ENCODE measurements around the gene ELOA. TPM values are rescaled to one million over a fixed set of nuclear protein-coding genes. Genes with fewer than 3 reads are reported as not detected.
"Not testable (repeated sequence)": the region's sequence is repeated elsewhere in the genome, so short reads cannot be mapped to it uniquely, and the experiment has no call there.

Gene ELOA
- total and polyA plus RNA-seq, 4 donors, result 11.8 to 31.0 (median 22.1) TPM

GRCh38 chr1:23727362-23727811 lies 15.9 kb upstream of the ELOA start:
- DNase-seq, result peak; percentile 79 to 81
- Histone ChIP-seq H3K4me1 (ENCODE audit: control insufficient read depth in 1 of 2, insufficient read depth in 2 of 2, low read length in 2 of 2) (no peaks in the 10 kb centered on the region), H3K9me3 (ENCODE audit: control insufficient read depth, low read length) (no peaks in the 10 kb centered on the region), H3K27me3 (ENCODE audit: control insufficient read depth in 1 of 2, insufficient read depth in 2 of 2, low read length in 1 of 2) (no peaks in the 10 kb centered on the region), H3K4me3 (ENCODE audit: low read length in 2 of 2) (no peak overlapping the region), H3K36me3 (ENCODE audit: control insufficient read depth in 1 of 2, insufficient read depth in 2 of 2, low read length in 1 of 2) (peaks cover 0 to 2% of the 10 kb centered on the region in 2 donors), H3K27ac (ENCODE audit: low read depth in 1 of 2, low read length in 2 of 2) (no peak overlapping the region)
- intact Hi-C loops (cut with DNase I), result no loop called here
- 59 to 68% methylated on average over 9 of the region's 9 CpGs for WGBS, 2 donors
- peak; percentile 85 for ATAC-seq (ENCODE audit: low FRiP score)

DNA sequence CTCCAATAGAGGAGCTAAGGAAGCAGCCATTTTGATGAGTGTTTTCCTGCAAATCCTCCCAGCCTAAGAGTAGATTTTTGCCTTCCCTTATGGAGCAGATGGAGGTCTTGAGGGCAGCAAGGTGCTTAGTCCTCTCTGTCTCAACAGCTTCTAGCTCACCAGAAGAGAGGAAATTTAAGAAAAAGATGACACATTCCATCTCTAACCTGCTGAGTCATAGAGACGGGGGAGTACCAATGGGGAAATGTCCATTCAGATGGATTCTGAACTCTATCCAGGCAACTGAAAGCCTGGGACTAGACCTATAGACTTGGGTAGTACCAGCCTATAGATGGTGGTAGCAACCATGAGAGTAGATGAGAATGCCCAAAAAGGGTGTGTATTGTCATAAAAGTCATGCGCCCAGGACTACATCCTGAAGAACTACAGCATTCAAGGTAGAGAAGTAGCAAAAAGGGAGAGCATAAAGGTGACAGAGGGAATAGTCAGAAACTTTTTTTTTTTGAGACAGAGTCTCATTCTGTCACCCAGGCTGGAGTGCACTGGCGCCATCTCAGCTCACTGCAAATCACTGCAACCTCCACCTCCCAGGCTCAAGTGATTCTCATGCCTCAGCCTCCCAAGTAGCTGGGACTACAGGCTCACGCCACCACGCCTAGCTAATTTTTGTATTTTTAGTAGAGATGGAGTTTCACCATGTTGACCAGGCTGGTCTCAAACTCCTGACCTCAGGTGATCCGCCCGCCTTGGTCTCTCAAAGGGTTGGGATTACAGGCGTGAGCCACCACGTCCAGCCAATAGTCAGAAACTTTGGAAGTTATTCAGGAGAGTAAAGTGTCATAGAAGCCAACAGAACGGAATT lies 10.7 kb upstream of the ELOA start:
- Histone ChIP-seq H3K9me3 (ENCODE audit: control insufficient read depth, low read length) (no peaks in the 10 kb centered on the region), H3K4me3 (ENCODE audit: low read length in 2 of 2) (no peak overlapping the region), H3K4me1 (ENCODE audit: control insufficient read depth in 1 of 2, insufficient read depth in 2 of 2, low read length in 2 of 2) (no peaks in the 10 kb centered on the region), H3K27ac (ENCODE audit: low read depth in 1 of 2, low read length in 2 of 2) (no peak overlapping the region), H3K36me3 (ENCODE audit: control insufficient read depth in 1 of 2, insufficient read depth in 2 of 2, low read length in 1 of 2) (peaks cover 0 to 2% of the 10 kb centered on the region in 2 donors), H3K27me3 (ENCODE audit: control insufficient read depth in 1 of 2, insufficient read depth in 2 of 2, low read length in 1 of 2) (no peaks in the 10 kb centered on the region)
- ATAC-seq (ENCODE audit: low FRiP score), result no peak
- DNase-seq, result no peak
- intact Hi-C loops (cut with DNase I), result no loop called here
- 93 to 95% methylated on average over 10 of the region's 10 CpGs for WGBS, 2 donors

DNA sequence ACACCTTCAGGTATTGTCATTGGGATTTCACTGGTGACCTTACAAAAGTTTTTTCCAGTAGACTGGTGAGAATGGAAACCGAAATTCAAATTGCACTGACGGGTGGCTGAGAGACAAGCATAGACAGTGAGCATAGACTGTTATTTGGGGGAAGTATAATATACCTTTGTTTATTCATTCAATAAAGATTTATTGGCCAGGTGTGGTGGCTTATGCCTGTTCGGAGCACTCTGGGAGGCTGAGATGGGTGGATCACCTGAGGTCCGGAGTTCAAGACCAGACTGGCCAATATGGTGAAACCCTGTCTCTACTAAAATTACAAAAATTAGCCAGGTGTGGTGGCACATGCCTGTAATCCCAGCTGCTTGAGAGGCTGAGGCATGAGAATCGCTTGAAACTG lies 10.0 kb upstream of the ELOA start:
- ATAC-seq (ENCODE audit: low FRiP score); H3K4me3 ChIP-seq (ENCODE audit: low read length in 2 of 2); intact Hi-C loops (cut with DNase I); H3K36me3 ChIP-seq (ENCODE audit: control insufficient read depth in 1 of 2, insufficient read depth in 2 of 2, low read length in 1 of 2); H3K27me3 ChIP-seq (ENCODE audit: control insufficient read depth in 1 of 2, insufficient read depth in 2 of 2, low read length in 1 of 2); H3K9me3 ChIP-seq (ENCODE audit: control insufficient read depth, low read length); H3K4me1 ChIP-seq (ENCODE audit: control insufficient read depth in 1 of 2, insufficient read depth in 2 of 2, low read length in 2 of 2); H3K27ac ChIP-seq (ENCODE audit: low read depth in 1 of 2, low read length in 2 of 2); DNase-seq: not testable (repeated sequence)
- WGBS, 2 donors, result 97% methylated on average over 5 of the region's 5 CpGs

GRCh38 chr1:23736437-23737134 lies 6.7 kb upstream of the ELOA start:
- DNase-seq, result no peak

GRCh38 chr1:23741609-23742008 lies 1.7 kb upstream of the ELOA start:
- Histone ChIP-seq H3K27me3 (ENCODE audit: control insufficient read depth in 1 of 2, insufficient read depth in 2 of 2, low read length in 1 of 2) (no peaks in the 10 kb centered on the region), H3K9me3 (ENCODE audit: control insufficient read depth, low read length) (no peaks in the 10 kb centered on the region), H3K36me3 (ENCODE audit: control insufficient read depth in 1 of 2, insufficient read depth in 2 of 2, low read length in 1 of 2) (no peaks in the 10 kb centered on the region), H3K4me3 (ENCODE audit: low read length in 2 of 2) (no peak overlapping the region), H3K27ac (ENCODE audit: low read depth in 1 of 2, low read length in 2 of 2) (no peak overlapping the region), H3K4me1 (ENCODE audit: control insufficient read depth in 1 of 2, insufficient read depth in 2 of 2, low read length in 2 of 2) (peaks cover 2 to 3% of the 10 kb centered on the region in 2 donors)
- 83 to 87% methylated on average over 5 of the region's 5 CpGs for WGBS, 2 donors
- ATAC-seq (ENCODE audit: low FRiP score) (no peak), DNase-seq (no peak)
- intact Hi-C loops (cut with DNase I), result loop anchor here in 1 of 2 donors (5.0 kb wide), 1 partner anchor 49 kb away; the partner anchor contains the start of gene RPL11

More at GRCh38 chr1:23736437-23737134, 6.7 kb upstream of the ELOA start:
- 94 to 97% methylated on average over 7 of the region's 7 CpGs for WGBS, 2 donors
- no peak overlapping the region for H3K27ac ChIP-seq (ENCODE audit: low read depth in 1 of 2, low read length in 2 of 2)
- no peak overlapping the region for H3K4me3 ChIP-seq (ENCODE audit: low read length in 2 of 2)
- no peaks in the 10 kb centered on the region for H3K36me3 ChIP-seq (ENCODE audit: control insufficient read depth in 1 of 2, insufficient read depth in 2 of 2, low read length in 1 of 2)
- intact Hi-C loops (cut with DNase I), result no loop called here
- ATAC-seq (ENCODE audit: low FRiP score), result no peak
- no peaks in the 10 kb centered on the region for H3K4me1 ChIP-seq (ENCODE audit: control insufficient read depth in 1 of 2, insufficient read depth in 2 of 2, low read length in 2 of 2)
- H3K27me3 ChIP-seq (ENCODE audit: control insufficient read depth in 1 of 2, insufficient read depth in 2 of 2, low read length in 1 of 2), result no peaks in the 10 kb centered on the region
- no peaks in the 10 kb centered on the region for H3K9me3 ChIP-seq (ENCODE audit: control insufficient read depth, low read length)

- H3K4me1 ChIP-seq (ENCODE audit: control insufficient read depth in 1 of 2, insufficient read depth in 2 of 2, low read length in 2 of 2), result peaks cover 2 to 3% of the 10 kb centered on the region in 2 donors
- peak overlapping the region; percentile 85 to 87 for H3K4me3 ChIP-seq (ENCODE audit: low read length in 2 of 2)
- no peaks in the 10 kb centered on the region for H3K9me3 ChIP-seq (ENCODE audit: control insufficient read depth, low read length)
- no peaks in the 10 kb centered on the region for H3K36me3 ChIP-seq (ENCODE audit: control insufficient read depth in 1 of 2, insufficient read depth in 2 of 2, low read length in 1 of 2)
- peak overlapping the region; percentile 33 to 53 for H3K27ac ChIP-seq (ENCODE audit: low read depth in 1 of 2, low read length in 2 of 2)
- no peaks in the 10 kb centered on the region for H3K27me3 ChIP-seq (ENCODE audit: control insufficient read depth in 1 of 2, insufficient read depth in 2 of 2, low read length in 1 of 2)
- peak; percentile 51 for ATAC-seq (ENCODE audit: low FRiP score)
- intact Hi-C loops (cut with DNase I), result loop anchor here in 1 of 2 donors (5.0 kb wide), 1 partner anchor 50 kb away; the partner anchor contains the start of gene RPL11
- DNase-seq, result peak; percentile 51 to 81
- WGBS, 2 donors, result 8 to 13% methylated on average over 20 to 28 of the region's 28 CpGs
Measured at GRCh38 chr1:23742670-23743286, 493 bp upstream of the ELOA start.

DNA sequence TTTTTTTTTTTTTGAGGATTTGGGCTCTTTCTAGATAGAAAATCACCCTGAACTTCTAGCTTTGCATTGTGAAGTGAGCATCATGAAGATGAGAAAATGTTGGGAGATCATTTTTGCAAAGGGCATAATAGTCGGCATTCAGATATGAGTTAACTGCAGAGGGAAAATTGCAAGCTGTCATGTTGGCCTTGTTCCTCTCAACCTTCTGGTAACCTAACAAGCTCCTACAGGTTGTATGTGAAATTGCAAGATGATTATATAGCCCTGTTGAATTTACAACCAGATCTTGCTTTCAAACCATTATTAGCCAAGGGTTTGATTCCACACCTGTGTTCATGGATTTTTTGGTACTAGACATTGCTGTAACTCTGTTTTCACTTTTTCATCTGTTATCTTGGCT lies 2.2 kb downstream of the ELOA start:
- Histone ChIP-seq H3K9me3 (ENCODE audit: control insufficient read depth, low read length) (no peaks in the 10 kb centered on the region), H3K36me3 (ENCODE audit: control insufficient read depth in 1 of 2, insufficient read depth in 2 of 2, low read length in 1 of 2) (no peaks in the 10 kb centered on the region), H3K4me3 (ENCODE audit: low read length in 2 of 2) (no peak overlapping the region), H3K27me3 (ENCODE audit: control insufficient read depth in 1 of 2, insufficient read depth in 2 of 2, low read length in 1 of 2) (no peaks in the 10 kb centered on the region), H3K27ac (ENCODE audit: low read depth in 1 of 2, low read length in 2 of 2) (no peak overlapping the region), H3K4me1 (ENCODE audit: control insufficient read depth in 1 of 2, insufficient read depth in 2 of 2, low read length in 2 of 2) (peaks cover 2 to 3% of the 10 kb centered on the region in 2 donors)
- WGBS, 2 donors, result 65% methylated on average over 1 of the region's 1 CpG
- intact Hi-C loops (cut with DNase I), result no loop called here
- ATAC-seq (ENCODE audit: low FRiP score) (no peak), DNase-seq (no peak)

GRCh38 chr1:23748016-23748415 lies 4.7 kb downstream of the ELOA start:
- no peak for ATAC-seq (ENCODE audit: low FRiP score)

More at GRCh38 chr1:23748016-23748415, 4.7 kb downstream of the ELOA start:
- intact Hi-C loops (cut with DNase I), result no loop called here
- Histone ChIP-seq H3K27ac (ENCODE audit: low read depth in 1 of 2, low read length in 2 of 2) (no peak overlapping the region), H3K36me3 (ENCODE audit: control insufficient read depth in 1 of 2, insufficient read depth in 2 of 2, low read length in 1 of 2) (peaks cover 5 to 9% of the 10 kb centered on the region in 2 donors), H3K27me3 (ENCODE audit: control insufficient read depth in 1 of 2, insufficient read depth in 2 of 2, low read length in 1 of 2) (no peaks in the 10 kb centered on the region), H3K4me3 (ENCODE audit: low read length in 2 of 2) (no peak overlapping the region), H3K4me1 (ENCODE audit: control insufficient read depth in 1 of 2, insufficient read depth in 2 of 2, low read length in 2 of 2) (peaks cover 0 to 3% of the 10 kb centered on the region in 2 donors), H3K9me3 (ENCODE audit: control insufficient read depth, low read length) (no peaks in the 10 kb centered on the region)
- DNase-seq, result no peak
- WGBS, 2 donors, result 74% methylated on average over 3 of the region's 3 CpGs

Data from aorta (tissue), 5 donors.